Measurements from ENCODE around the gene DOCK11.

DNA sequence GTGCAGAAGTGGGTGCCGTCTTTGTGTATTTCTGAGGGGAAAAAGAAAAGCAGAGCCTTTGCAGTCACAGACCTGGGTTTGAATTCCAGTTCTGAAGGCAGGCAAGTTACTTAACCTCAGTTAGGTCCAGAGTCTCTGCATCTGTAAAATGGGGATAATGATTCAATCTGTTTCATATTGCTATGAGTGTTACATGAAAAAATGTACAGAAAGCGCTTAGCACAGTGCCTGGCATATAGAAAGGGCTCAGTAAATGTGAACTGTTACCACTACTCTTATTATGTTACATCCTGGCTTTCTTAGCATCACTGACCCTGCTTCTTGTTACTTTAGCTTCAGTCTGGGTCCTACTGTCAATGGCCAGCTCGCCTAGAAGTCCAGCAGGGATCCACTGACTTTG is 45.9 kb downstream of the DOCK11 start:
- TF ChIP-seq, protein P1, sequence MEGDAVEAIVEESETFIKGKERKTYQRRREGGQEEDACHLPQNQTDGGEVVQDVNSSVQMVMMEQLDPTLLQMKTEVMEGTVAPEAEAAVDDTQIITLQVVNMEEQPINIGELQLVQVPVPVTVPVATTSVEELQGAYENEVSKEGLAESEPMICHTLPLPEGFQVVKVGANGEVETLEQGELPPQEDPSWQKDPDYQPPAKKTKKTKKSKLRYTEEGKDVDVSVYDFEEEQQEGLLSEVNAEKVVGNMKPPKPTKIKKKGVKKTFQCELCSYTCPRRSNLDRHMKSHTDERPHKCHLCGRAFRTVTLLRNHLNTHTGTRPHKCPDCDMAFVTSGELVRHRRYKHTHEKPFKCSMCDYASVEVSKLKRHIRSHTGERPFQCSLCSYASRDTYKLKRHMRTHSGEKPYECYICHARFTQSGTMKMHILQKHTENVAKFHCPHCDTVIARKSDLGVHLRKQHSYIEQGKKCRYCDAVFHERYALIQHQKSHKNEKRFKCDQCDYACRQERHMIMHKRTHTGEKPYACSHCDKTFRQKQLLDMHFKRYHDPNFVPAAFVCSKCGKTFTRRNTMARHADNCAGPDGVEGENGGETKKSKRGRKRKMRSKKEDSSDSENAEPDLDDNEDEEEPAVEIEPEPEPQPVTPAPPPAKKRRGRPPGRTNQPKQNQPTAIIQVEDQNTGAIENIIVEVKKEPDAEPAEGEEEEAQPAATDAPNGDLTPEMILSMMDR (IDR thresholded peaks at IDR 0.05) = no peak
- TF ChIP-seq POLR2A (IDR thresholded peaks at IDR 0.05) = no peak
